K562 (cell line): ENCODE measurements around the gene RNF43. TPM values are rescaled to one million over a fixed set of nuclear protein-coding genes. Genes with fewer than 3 reads are reported as not detected.

ENCODE experiments used
- ATAC-seq: fragments of 200-7000 bp; cut with Tn5 transposase; 3 replicates; pipeline ENCODE4 v1.9.1; 2020; ENCODE audit warnings: moderate library complexity
- BruUV-seq: library from RNA; stranded (reverse); fragments of 400-500 nt; replicated peaks from 2 replicates; lab custom pipeline; 2021; lab: Mats Ljungman, UMichigan
- CTCF ChIA-PET: fragments of 300-600 bp; formaldehyde crosslinking; extraction: SDS; loops from one replicate; lab custom pipeline; 2021; ENCODE audit warnings: low intra/inter-chr PET ratio; lab: Yijun Ruan, JAX
- POLR2A ChIA-PET: fragments of 300-600, 350-650 bp; sonication (Branson Sonifier 250); formaldehyde crosslinking; extraction: SDS; loops from one replicate; lab custom pipeline; 2021; ENCODE audit warnings: antibody characterized with exemption, inconsistent platforms; lab: Yijun Ruan, JAX
- DNase-seq, 4 experiments: peaks; one replicate each; pipeline versions ENCODE4 v3.0.0 to v3.0.0-alpha.2; 2011 to 2018; ENCODE audit warnings: low spot score in 3 of 4, mixed read lengths in 3 of 4; ENCODE audit errors: extremely low read depth in 1 of 4
- FAIRE-seq: peaks from 2 replicates; lab custom pipeline; 2011; peaks lifted over from hg19 to GRCh38; lab: Jason Lieb, UNC
- H2AFZ ChIP-seq: 2 replicates; pipeline ENCODE4 v1.6.0; 2011; ENCODE audit warnings: low read depth, low read length, control low read depth, inconsistent platforms
- H3K27ac ChIP-seq: fragments of 200-600 bp; 3 replicates; pipeline ENCODE4 v1.8.0; 2011; ENCODE audit warnings: low read depth, mild to moderate bottlenecking, control low read depth, inconsistent platforms, low read length, moderate library complexity, mixed read lengths; ENCODE audit errors: extremely low read depth
- H3K27me3 ChIP-seq, 2 experiments: fragments of 300-600 bp in 1 of 2; 2 replicates in 1 of 2; 3 replicates in 1 of 2; pipeline versions ENCODE4 v1.6.0 to v1.8.0; 2011; ENCODE audit warnings: inconsistent platforms in 2 of 2, low read length in 2 of 2, mild to moderate bottlenecking in 1 of 2, mixed read lengths in 1 of 2, moderate library complexity in 1 of 2; ENCODE audit not compliant: control insufficient read depth in 2 of 2, insufficient read depth in 2 of 2
- H3K36me3 ChIP-seq: fragments of 300-600 bp; 3 replicates; pipeline ENCODE4 v1.8.0; 2011; ENCODE audit warnings: mild to moderate bottlenecking, low read length, inconsistent platforms; ENCODE audit not compliant: control insufficient read depth, insufficient read depth
- H3K4me1 ChIP-seq, 2 experiments: fragments of 200-600 bp in 1 of 2; replicated peaks in 1 of 2; 2 replicates in 1 of 2; 3 replicates in 1 of 2; pipeline versions ENCODE4 v1.5.1 to v1.8.0; 2011; ENCODE audit warnings: inconsistent platforms in 2 of 2, low read length in 2 of 2, mild to moderate bottlenecking in 1 of 2, mixed read lengths in 1 of 2, moderate library complexity in 1 of 2; ENCODE audit not compliant: control insufficient read depth in 2 of 2, insufficient read depth in 2 of 2
- H3K4me2 ChIP-seq: 2 replicates; pipeline ENCODE4 v1.6.1; 2011; ENCODE audit warnings: low read length, control low read depth, inconsistent platforms, mixed read lengths; ENCODE audit not compliant: insufficient read depth
- H3K4me3 ChIP-seq: fragments of 200-600 bp; sonication (generic), shearing (Covaris generic); 2 replicates; pipeline ENCODE4 v1.5.1; 2016; ENCODE audit warnings: control low read depth, inconsistent platforms
- H3K79me2 ChIP-seq: fragments of 200-600 bp; 3 replicates; pipeline ENCODE4 v1.8.0; 2011; ENCODE audit warnings: low read length, inconsistent platforms; ENCODE audit not compliant: control insufficient read depth, insufficient read depth
- H3K9ac ChIP-seq, 2 experiments: 2 replicates each; pipeline versions ENCODE4 v1.6.0 to v1.6.1; 2011; ENCODE audit warnings: low read depth in 2 of 2, low read length in 2 of 2, control low read depth in 1 of 2, inconsistent platforms in 1 of 2, mild to moderate bottlenecking in 1 of 2, mixed read lengths in 1 of 2; ENCODE audit not compliant: insufficient read depth in 1 of 2
- H3K9me1 ChIP-seq: one replicate; pipeline ENCODE4 v1.6.0; 2011; ENCODE audit warnings: inconsistent platforms, mild to moderate bottlenecking, low read length, moderate library complexity; ENCODE audit not compliant: control insufficient read depth, insufficient read depth
- H3K9me3 ChIP-seq: replicated peaks from 2 replicates; pipeline ENCODE4 v1.5.1; 2011; ENCODE audit warnings: low read depth, low read length, inconsistent platforms; ENCODE audit not compliant: control insufficient read depth, insufficient read depth
- H4K20me1 ChIP-seq: replicated peaks from 2 replicates; pipeline ENCODE4 v1.6.1; 2011; ENCODE audit warnings: low read length, inconsistent platforms, mixed read lengths; ENCODE audit not compliant: control insufficient read depth, insufficient read depth
- BACH1 ChIP-seq: fragments of 200-800 bp; sonication (Bioruptor generic); IDR thresholded peaks from 2 replicates; pipeline ENCODE4 v1.6.1; 2016; ENCODE audit warnings: missing genetic modification characterization, missing compliant biosample characterization
- CBFA2T2 ChIP-seq: fragments of 450-650 bp; conservative IDR thresholded peaks from 2 replicates; pipeline ENCODE4 v1.6.1; 2017; ENCODE audit warnings: mild to moderate bottlenecking
- CBX3 ChIP-seq, 2 experiments: IDR thresholded peaks; 1 replicate in 1 of 2; 2 replicates in 1 of 2; pipeline ENCODE4 v1.6.1; 2012; ENCODE audit warnings: inconsistent platforms in 2 of 2, low read length in 2 of 2, borderline replicate concordance in 1 of 2, control low read depth in 1 of 2
- DNMT1 ChIP-seq: fragments of 450-650 bp; IDR thresholded peaks from 2 replicates; pipeline ENCODE4 v1.6.1; 2016; ENCODE audit warnings: antibody characterized with exemption, mild to moderate bottlenecking
- GABPB2 ChIP-seq: fragments of 250-450 bp; sonication (Bioruptor Pico); conservative IDR thresholded peaks from 2 replicates; pipeline ENCODE4 v1.5.1; 2021; ENCODE audit warnings: mild to moderate bottlenecking
- GTF2F1 ChIP-seq: IDR thresholded peaks from 2 replicates; pipeline ENCODE4 v1.6.1; 2011; ENCODE audit warnings: low read depth, low read length, improper control_type of control experiment
- KDM1A ChIP-seq, 2 experiments: fragments of 450-650 bp; IDR thresholded peaks; 2 replicates each; pipeline ENCODE4 v1.6.1; 2016; ENCODE audit warnings: mild to moderate bottlenecking in 2 of 2
- RFX7 ChIP-seq: fragments of 250-450 bp; sonication (Bioruptor Pico); IDR thresholded peaks from 2 replicates; pipeline ENCODE4 v1.5.1; 2021; ENCODE audit warnings: mild to moderate bottlenecking
- SLC30A9 ChIP-seq: fragments of 250-450 bp; sonication (Bioruptor Pico); IDR thresholded peaks from 2 replicates; pipeline ENCODE4 v1.8.0; 2022; ENCODE audit warnings: mild to moderate bottlenecking, moderate library complexity
- ZKSCAN3 ChIP-seq: fragments of 250-450 bp; sonication (Bioruptor Pico); IDR thresholded peaks from 2 replicates; pipeline ENCODE4 v1.4.0; 2020
- ZNF407 ChIP-seq: fragments of 450-650 bp; IDR thresholded peaks from 2 replicates; pipeline ENCODE4 v1.6.1; 2016; ENCODE audit warnings: low read depth
- ZNF518B ChIP-seq: fragments of 250-450 bp; sonication (Bioruptor Pico); IDR thresholded peaks from 2 replicates; pipeline ENCODE4 v1.5.0; 2021; ENCODE audit warnings: mild to moderate bottlenecking, moderate library complexity
- ZNF717 ChIP-seq: fragments of 250-450 bp; sonication (Bioruptor Pico); IDR thresholded peaks from 2 replicates; pipeline ENCODE4 v1.5.0; 2021
- ZNF75A ChIP-seq: fragments of 450-650 bp; formaldehyde crosslinking; IDR thresholded peaks from 2 replicates; pipeline ENCODE4 v1.4.0; 2020; ENCODE audit warnings: mild to moderate bottlenecking
- WGBS: fragments of 100-300 bp; shearing (Covaris generic); methylation state at CpG from one replicate; pipeline ENCODE4 v1.1.6; 2016; ENCODE audit warnings: low coverage, mixed read lengths; ENCODE audit not compliant: insufficient coverage; ENCODE audit errors: missing lambda C conversion rate; 5-methylcytosine and 5-hydroxymethylcytosine counted together
- in situ Hi-C: fragments of 300-500 bp; cut with MboI; formaldehyde crosslinking; loops from 4 replicates; pipeline ENCODE4 v1.15.0; 2018; ENCODE audit warnings: inconsistent platforms, mixed read lengths
- intact Hi-C: fragments of 100-400 bp; cut with micrococcal nuclease; formaldehyde crosslinking; loops from 2 replicates; pipeline ENCODE4 v1.14.2; 2022
- polyA plus RNA-seq, 8 experiments: library from polyadenylated mRNA; depleted of rRNA in 4 of 8; stranded (reverse) in 5 of 8; unstranded in 3 of 8; fragments of >200 nt; fragmentation: Nextera tagmentation in 2 of 8; fragmentation: Illumina TruSeq in 1 of 8; extraction: Ambion mirVana in 2 of 8; extraction: Trizol in 1 of 8; gene quantifications; 2 replicates each; pipeline versions ENCODE4 v1.2.1 to v1.2.3, GENCODE V29; 2011 to 2014; ENCODE audit warnings: inconsistent platforms in 1 of 8, missing spikeins in 1 of 8
- total RNA-seq, 7 experiments: library from RNA; depleted of rRNA in 6 of 7; stranded (reverse); fragments of >200 nt in 6 of 7; fragmentation: Illumina TruSeq in 2 of 7; extraction: Trizol in 2 of 7; gene quantifications; 2 replicates each; pipeline versions ENCODE4 v1.2.1 to v1.2.3, GENCODE V29; 2011 to 2021; ENCODE audit warnings: low replicate concordance in 1 of 7

RNF43 gene
- total and polyA plus RNA-seq, 9 of the 15 experiments (the other 6 are each of a cell fraction or from before 2014, with no cell fraction given), result 0.29 to 2.7 (median 1.4) TPM

GRCh38 chr17:58399974-58400373 is 17.4 kb downstream of the RNF43 start:
- H3K4me3 ChIP-seq, result no peak overlapping the region
- H3K4me2 ChIP-seq, result no peak overlapping the region
- TF ChIP-seq SLC30A9 (no peak), BACH1 (tag) (no peak), RFX7 (CRISPR knock-in tag) (no peak), GABPB2 (CRISPR knock-in tag) (no peak), ZNF518B (CRISPR knock-in tag) (no peak), DNMT1 (no peak), KDM1A (IDR thresholded peaks at IDR 0.05) (no peak), CBX3 (IDR thresholded peaks at IDR 0.05; ENCODE audit: borderline replicate concordance in 1 of 2, low read length in 2 of 2) (no peak), ZKSCAN3 (no peak), ZNF75A (CRISPR knock-in tag) (no peak), ZNF717 (CRISPR knock-in tag) (no peak), GTF2F1 (no peak), ZNF407 (no peak), CBFA2T2 (no peak)

More at GRCh38 chr17:58399974-58400373, 17.4 kb downstream of the RNF43 start:
- ChIA-PET POLR2A (interaction anchor here (1.2 kb wide), 2 partner anchors 10 to 11 kb away, joined by 4 read pairs; no protein-coding TSS in a partner anchor), CTCF (no interaction called here)
- FAIRE-seq (no peak), ATAC-seq (no peak), DNase-seq (no peak)
- no peaks in the 10 kb centered on the region for H3K9me1 ChIP-seq
- no peaks in the 10 kb centered on the region for H3K27me3 ChIP-seq
- H4K20me1 ChIP-seq, result no peaks in the 10 kb centered on the region
- no TSS peak for BruUV-seq
- H2AFZ ChIP-seq, result no peak overlapping the region
- no peaks in the 10 kb centered on the region for H3K9me3 ChIP-seq
- peaks cover 0 to 7% of the 10 kb centered on the region in 2 experiments; a peak in 2 of 5 replicates for H3K4me1 ChIP-seq
- no peaks in the 10 kb centered on the region for H3K79me2 ChIP-seq
- 76% methylated on average over 3 of the region's 3 CpGs for WGBS
- no peak overlapping the region for H3K9ac ChIP-seq
- H3K36me3 ChIP-seq, result no peaks in the 10 kb centered on the region
- intact Hi-C loops (no loop called here), in situ Hi-C loops (no loop called here)
- no peak overlapping the region for H3K27ac ChIP-seq
